Stomach (tissue), 9 donors: Measurements from ENCODE around the gene CCDC136. TPM values are rescaled to one million over a fixed set of nuclear protein-coding genes. Genes with fewer than 3 reads are reported as not detected.

Experiments
- DNase-seq, 2 donors: peaks; one replicate each; pipeline versions ENCODE4 v3.0.0 to v3.0.0-alpha.2; 2013 to 2019
- H3K27ac ChIP-seq, 5 donors: fragments of 200-600 bp in 4 of 5; sonication (generic) in 4 of 5; one replicate each; pipeline ENCODE4 v1.5.1; 2013 to 2019; ENCODE audit warnings: mild to moderate bottlenecking in 1 of 5, moderate library complexity in 1 of 5
- H3K27me3 ChIP-seq, 3 donors: fragments of 200-600 bp; sonication (generic); one replicate each; pipeline ENCODE4 v1.5.1; 2017 to 2019; ENCODE audit warnings: mixed run types in 1 of 3
- H3K36me3 ChIP-seq, 4 donors: fragments of 200-600 bp; sonication (generic); 1 replicate in 3 of 4; 2 replicates in 1 of 4; pipeline ENCODE4 v1.5.1; 2016 to 2019
- H3K4me1 ChIP-seq, 4 donors: fragments of 200-600 bp; sonication (generic); one replicate each; pipeline ENCODE4 v1.5.1; 2016 to 2019
- H3K4me3 ChIP-seq, 4 donors: fragments of 200-600 bp; sonication (generic) in 3 of 4; one replicate each; pipeline ENCODE4 v1.5.1; 2016 to 2019; ENCODE audit warnings: mild to moderate bottlenecking in 1 of 4
- H3K9me3 ChIP-seq, 4 donors: fragments of 200-600 bp; sonication (generic); one replicate each; pipeline ENCODE4 v1.5.1; 2016 to 2019
- CTCF ChIP-seq, 7 experiments: fragments of 450-650 bp in 4 of 7; fragments of 200-600 bp in 3 of 7; sonication (generic) in 3 of 7; IDR thresholded peaks; one replicate each; pipeline ENCODE4 v1.5.1; 2016 to 2019; ENCODE audit warnings: antibody characterized with exemption in 7 of 7, control low read depth in 2 of 7, mild to moderate bottlenecking in 1 of 7
- EP300 ChIP-seq: sonication (generic); formaldehyde crosslinking; IDR thresholded peaks from one replicate; pipeline ENCODE4 v1.6.1; 2017; ENCODE audit warnings: antibody characterized with exemption
- POLR2A ChIP-seq, 4 donors: fragments of 450-650 bp; IDR thresholded peaks; one replicate each; pipeline ENCODE4 v1.6.1; 2016; ENCODE audit warnings: antibody characterized with exemption in 4 of 4, control low read depth in 2 of 4, mild to moderate bottlenecking in 1 of 4, moderate library complexity in 1 of 4
- POLR2AphosphoS5 ChIP-seq, 3 donors: sonication (generic); formaldehyde crosslinking; IDR thresholded peaks; one replicate each; pipeline ENCODE4 v1.6.1; 2016; ENCODE audit warnings: antibody characterized with exemption in 3 of 3
- WGBS, 5 donors: extraction: QIAGEN DNeasy Blood & Tissue Kit in 3 of 5; methylation state at CpG; one replicate each; pipeline versions ENCODE4 v1.1.5 to v1.1.7; 2013 to 2018; 5-methylcytosine and 5-hydroxymethylcytosine counted together
- intact Hi-C: fragments of 100-400 bp; cut with DNase I; formaldehyde crosslinking; loops from one replicate; pipeline ENCODE4 v1.15.1; 2023; ENCODE audit warnings: low total_unique reads
- polyA plus RNA-seq, 3 donors: library from polyadenylated mRNA; stranded (reverse); fragments of 200-250 nt; gene quantifications; one replicate each; pipeline ENCODE4 v1.2.3, GENCODE V29; 2013
- total RNA-seq, 5 donors: library from RNA; depleted of rRNA; stranded (reverse); fragments of >200 nt; gene quantifications; one replicate each; pipeline versions ENCODE4 v1.1.0 to v1.2.3, GENCODE V29; 2014 to 2016
- donor health status: healthy with polysubstance abuse.
- donor health status: Bipolar disorder and iron deficiency.
- donor health status: healthy.

Gene CCDC136
- total and polyA plus RNA-seq, 8 donors: 2.3 to 36.8 (median 5.4) TPM

GRCh38 chr7:128860158-128861073 lies 68.6 kb downstream of the CCDC136 start:
- no peak overlapping the region for H3K4me3 ChIP-seq
- H3K27me3 ChIP-seq: no peaks in the 10 kb centered on the region
- DNase-seq: peak in 1 of 2 donors; percentile 50
- intact Hi-C loops: loop anchor here (10.0 kb wide), 1 partner anchor 126 kb away; the partner anchor contains the start of gene CALU
- peaks cover 1 to 32% (median 18%) of the 10 kb centered on the region in 4 donors for H3K36me3 ChIP-seq
- peak overlapping the region in 4 of 5 donors; percentile 18 to 88 (median 55) for H3K27ac ChIP-seq
- TF ChIP-seq CTCF (IDR thresholded peaks at IDR 0.05): no peak
- TF ChIP-seq POLR2AphosphoS5 (IDR thresholded peaks at IDR 0.05): peak in 1 of 3 donors; percentile 26
- TF ChIP-seq EP300: no peak
- no peak for TF ChIP-seq POLR2A (IDR thresholded peaks at IDR 0.05)
- H3K4me1 ChIP-seq: peaks cover 27 to 58% (median 41%) of the 10 kb centered on the region in 4 donors
- 28 to 41% (median 29%) methylated on average over 10 of the region's 10 CpGs for WGBS, 5 donors
- no peaks in the 10 kb centered on the region for H3K9me3 ChIP-seq

GRCh38 chr7:128861957-128862570 lies 70.3 kb downstream of the CCDC136 start:
- TF ChIP-seq POLR2A (IDR thresholded peaks at IDR 0.05) (no peak), POLR2AphosphoS5 (IDR thresholded peaks at IDR 0.05) (no peak), EP300 (no peak), CTCF (IDR thresholded peaks at IDR 0.05) (no peak)
- 67 to 73% (median 70%) methylated on average over 15 of the region's 15 CpGs for WGBS, 5 donors
- intact Hi-C loops: loop anchor here (10.0 kb wide), 1 partner anchor 127 kb away; the partner anchor contains the start of gene CALU
- peak overlapping the region in 4 of 5 donors; percentile 77 to 89 (median 84) for H3K27ac ChIP-seq
- no peak for DNase-seq
- no peaks in the 10 kb centered on the region for H3K9me3 ChIP-seq
- H3K4me3 ChIP-seq: peak overlapping the region; percentile 79 to 98 (median 86)
- H3K4me1 ChIP-seq: peaks cover 27 to 60% (median 41%) of the 10 kb centered on the region in 4 donors
- H3K36me3 ChIP-seq: peaks cover 10 to 30% (median 24%) of the 10 kb centered on the region in 4 donors
- no peaks in the 10 kb centered on the region for H3K27me3 ChIP-seq

GRCh38 chr7:128862571-128863432 lies 71.0 kb downstream of the CCDC136 start, which contains the start of gene ATP6V1F:
Gene ATP6V1F, plus strand, starts transcription at chr7:128862856. Its CDS starts 49 bp downstream, at chr7:128862905.
- Histone ChIP-seq H3K4me3 (peak within 1 kb of the TSS; percentile 79 to 98 (median 86)), H3K27me3 (no peaks in the 10 kb centered on the region), H3K27ac (peak within 1 kb of the TSS; percentile 67 to 89 (median 81)), H3K36me3 (peaks cover 10 to 29% (median 24%) of the 10 kb centered on the region in 4 donors), H3K9me3 (no peaks in the 10 kb centered on the region), H3K4me1 (peaks cover 27 to 60% (median 41%) of the 10 kb centered on the region in 4 donors)
- intact Hi-C loops: loop anchor here (10.0 kb wide), 1 partner anchor 128 kb away; the partner anchor contains the start of gene CALU
- DNase-seq: peak; percentile 99
- TF ChIP-seq CTCF (IDR thresholded peaks at IDR 0.05): no peak
- peak; percentile 80 to 93 (median 82) for TF ChIP-seq POLR2AphosphoS5 (IDR thresholded peaks at IDR 0.05)
- TF ChIP-seq EP300: no peak
- WGBS, 5 donors: 0 to 1% (median 0%) methylated on average over 40 to 65 of the region's 65 CpGs
